HG03103 (cell line): Measurements from ENCODE around the gene SPATA13.

Experiments used
- ATAC-seq: cut with Tn5 transposase; IDR thresholded peaks from one replicate; pipeline ENCODE4 v1.9.1; 2021; ENCODE audit warnings: low read depth; ENCODE audit not compliant: unreplicated experiment

SPATA13 gene

DNA sequence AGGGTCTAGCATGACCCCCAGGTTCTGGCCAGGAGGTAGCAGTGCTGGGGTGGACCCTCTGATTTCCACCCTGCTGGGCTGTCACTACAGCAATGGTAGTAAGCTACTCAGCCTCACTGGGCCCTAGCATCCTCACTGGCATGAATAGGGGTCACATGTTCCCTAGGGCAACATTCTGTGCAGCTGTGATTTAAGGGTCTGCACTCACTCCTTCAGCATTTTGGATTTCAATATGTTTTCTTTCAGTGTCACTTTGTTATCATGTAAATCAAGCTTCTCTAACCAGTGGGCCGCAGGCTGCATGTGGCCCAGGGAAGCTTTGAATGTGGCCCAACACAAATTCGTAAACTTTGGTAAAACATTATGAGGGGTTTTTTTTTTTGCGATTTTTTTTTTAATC lies 57.8 kb downstream of the SPATA13 start:
- ATAC-seq = no peak

DNA sequence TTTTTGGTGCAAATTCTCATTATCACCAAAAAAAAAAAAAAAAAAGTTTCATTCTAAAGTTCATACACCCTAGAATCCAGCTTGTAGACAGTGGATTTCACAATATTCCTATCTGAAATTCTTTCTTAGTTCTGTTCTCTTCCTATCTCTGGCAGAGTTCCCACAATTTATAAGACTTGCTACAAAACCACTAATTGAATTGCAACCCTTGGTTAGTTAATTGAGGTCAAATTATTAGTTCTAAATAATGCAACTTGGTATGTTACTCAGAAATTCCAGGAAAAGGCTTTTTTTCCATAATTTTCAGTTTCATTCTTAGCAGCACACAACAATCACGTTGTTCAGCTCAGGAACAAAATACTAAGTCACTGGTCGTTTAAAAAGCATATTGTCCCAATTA lies 58.5 kb downstream of the SPATA13 start:
- no peak for ATAC-seq

DNA sequence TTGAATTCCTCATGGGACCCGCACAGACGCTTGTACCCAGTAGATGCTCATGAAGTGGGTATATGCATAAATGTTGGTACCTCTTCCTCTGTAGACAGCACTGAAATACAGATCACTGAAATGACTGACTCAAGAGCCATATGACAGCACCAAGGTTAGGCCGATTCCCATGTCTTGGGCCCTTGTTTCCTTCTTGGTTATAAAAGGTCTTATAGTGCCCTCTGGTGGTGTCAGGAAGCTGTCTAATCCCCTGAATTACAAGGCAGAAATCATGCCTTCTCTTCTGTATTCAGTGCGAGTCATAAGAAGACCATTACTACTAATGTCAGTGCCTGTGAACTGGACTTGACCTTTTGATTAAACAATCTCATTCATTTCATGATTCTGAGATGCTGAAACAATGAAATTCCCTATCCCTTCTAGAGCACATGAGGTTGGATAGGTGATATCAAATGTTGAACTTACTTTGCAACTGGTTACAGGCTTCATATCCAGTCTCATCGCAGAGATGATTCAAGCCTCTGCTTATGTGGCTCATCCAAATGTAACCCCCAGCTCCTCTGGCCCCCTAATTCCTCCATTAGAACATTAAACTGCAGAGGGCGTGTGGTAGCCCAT lies 59.7 kb downstream of the SPATA13 start:
- no peak for ATAC-seq

DNA sequence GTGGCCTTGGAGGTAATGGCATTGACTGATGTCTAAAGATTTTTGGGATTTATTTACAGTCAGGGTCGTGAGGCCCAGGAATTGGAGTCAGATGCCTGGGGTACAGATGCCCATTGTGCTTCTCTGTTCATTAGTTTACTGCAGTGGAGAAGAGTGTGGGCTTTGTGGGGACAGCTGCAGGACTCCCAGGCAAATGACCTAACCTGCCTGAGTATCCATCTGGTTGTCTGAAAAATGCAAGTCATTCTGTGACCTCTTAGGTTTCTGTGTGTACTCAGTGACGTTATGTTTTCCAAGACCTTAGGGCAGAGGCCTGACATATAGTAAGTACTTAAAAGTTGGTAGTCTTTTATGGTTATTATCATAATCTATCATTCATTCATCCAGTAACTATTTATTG lies 60.5 kb downstream of the SPATA13 start:
- no peak for ATAC-seq

DNA sequence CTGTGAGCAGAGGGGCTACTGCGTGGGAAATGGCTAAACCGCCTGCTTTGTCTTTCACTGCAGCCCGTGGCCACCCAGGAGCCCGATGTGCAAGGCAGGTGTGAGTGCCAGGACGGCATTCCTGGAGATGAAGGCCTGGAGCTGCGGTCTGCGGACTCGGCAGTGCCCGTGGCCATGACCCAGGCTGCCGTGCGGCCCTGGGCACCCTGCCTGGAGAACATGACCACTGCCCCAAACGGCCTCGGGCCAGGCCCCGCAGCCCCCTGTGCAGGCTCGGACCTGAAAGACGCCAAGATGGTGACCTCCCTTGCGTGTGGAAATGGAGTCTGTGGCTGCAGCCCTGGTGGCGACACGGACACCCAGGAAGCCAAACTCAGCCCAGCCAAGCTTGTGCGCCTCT lies 62.2 kb downstream of the SPATA13 start:
- ATAC-seq = no peak

DNA sequence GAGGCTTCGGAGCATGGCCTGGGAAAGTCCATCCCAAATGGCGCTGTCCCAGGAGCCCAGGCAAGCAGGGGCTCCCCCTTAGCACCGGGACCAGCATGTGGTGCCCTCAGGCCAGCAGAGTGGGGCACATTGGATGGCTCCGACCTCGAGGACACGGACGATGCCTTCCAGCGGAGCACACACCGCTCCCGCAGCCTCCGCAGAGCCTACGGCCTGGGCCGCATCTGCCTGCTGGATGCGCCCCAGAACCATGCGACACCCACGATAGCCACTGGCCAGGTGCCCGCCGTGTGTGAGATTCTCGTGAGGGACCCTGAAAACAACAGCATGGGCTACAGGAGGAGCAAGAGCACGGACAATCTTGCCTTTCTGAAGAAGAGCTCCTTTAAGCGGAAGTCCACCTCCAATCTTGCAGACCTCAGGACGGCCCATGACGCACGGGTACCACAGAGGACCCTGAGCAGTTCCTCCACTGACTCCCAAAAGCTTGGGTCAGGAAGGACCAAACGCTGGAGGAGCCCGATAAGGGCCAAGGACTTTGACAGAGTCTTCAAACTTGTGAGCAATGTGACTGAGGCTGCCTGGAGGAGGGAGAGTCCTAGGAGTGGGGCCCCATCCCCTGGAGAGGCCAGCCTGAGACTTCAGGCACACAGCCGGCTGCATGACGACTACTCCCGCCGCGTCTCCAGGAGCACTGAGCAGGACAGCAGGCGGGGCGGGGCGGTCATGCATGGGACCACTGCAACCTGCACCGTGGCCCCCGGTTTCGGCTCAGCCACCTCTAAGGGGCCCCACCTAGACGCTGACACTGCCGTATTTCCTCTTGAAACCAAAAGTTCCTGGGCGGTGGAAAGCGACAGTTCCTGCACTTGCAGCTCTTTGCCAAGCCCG lies 63.1 kb downstream of the SPATA13 start:
- ATAC-seq = no peak

DNA sequence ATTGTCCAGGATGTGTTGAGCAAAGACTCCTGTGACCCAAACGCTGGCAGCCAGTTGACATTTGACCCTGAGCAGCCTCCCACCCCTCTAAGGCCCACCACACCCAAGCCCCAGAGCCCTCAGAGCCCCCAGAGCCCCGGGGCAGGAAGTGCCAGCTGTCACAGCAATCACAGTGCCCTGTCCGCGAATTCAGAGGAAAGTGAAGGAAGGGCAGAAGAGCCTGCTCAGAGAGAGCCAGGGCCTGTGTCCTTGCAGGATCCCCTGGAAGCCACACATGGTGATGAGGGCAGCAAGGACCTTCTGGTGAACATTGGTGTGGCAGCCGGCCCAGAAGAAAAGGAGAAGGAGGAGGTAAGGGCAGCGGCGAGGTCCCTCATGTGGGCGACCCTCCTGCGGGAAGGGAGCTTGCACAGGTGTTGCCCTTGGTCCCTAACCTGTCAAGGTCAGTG lies 63.7 kb downstream of the SPATA13 start:
- no peak for ATAC-seq

DNA sequence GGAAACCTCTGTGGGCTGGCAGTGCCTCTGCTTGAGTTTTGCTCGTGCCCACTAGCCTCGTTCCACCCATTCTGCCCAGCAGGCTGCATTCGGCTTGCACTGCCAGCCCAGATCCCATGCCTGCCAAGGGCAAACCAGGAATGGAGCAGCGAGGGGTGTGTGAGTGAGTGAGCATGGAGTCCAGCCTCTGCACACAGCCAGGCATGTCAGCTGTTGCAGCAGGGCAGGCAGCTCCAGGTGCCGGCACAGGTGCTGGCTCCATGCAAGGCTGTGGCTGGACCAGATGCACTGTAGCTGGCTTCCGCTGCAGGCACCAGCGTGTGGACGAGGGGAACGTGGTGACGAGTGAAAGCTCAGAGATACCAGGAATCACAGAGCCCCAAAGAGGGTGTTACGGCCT lies 64.5 kb downstream of the SPATA13 start:
- no peak for ATAC-seq

DNA sequence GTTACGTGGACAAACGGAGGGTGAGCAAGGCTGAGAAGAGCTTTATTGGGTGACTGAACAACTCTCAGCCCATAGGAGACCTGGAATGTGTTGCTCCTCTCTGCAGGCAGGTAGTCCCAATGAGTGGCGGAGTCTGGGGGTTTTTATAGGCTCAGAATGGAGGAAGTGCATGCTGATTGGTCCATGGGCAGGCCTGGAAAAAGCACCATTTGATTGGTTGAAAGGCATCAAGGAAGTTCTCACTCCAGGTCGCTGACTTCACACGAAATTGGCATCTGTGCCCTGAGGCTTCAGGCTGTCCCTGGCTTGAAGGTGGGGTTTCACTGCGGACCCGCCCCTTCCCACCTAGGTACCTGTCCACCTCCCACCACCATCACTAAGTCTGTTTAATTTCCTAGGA lies 65.4 kb downstream of the SPATA13 start:
- no peak for ATAC-seq

DNA sequence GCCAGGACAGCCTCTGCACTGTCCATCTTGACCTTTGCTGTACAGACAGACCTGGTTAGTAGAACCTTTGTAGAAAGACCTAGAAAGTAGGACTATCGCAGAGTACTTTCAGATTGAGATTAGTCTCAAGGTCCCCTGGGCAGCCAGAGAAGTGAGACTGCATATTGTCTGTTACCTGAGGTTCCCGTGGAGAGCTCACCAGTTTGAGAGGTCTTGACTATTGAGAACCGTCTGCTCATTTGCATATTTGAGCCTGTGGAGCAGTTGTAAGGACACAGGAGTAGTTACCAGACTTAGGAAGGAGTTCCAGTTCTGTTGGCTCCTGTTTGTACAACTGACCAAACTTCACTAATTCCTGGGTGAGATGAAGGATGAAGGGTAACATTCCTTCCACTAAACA lies 66.2 kb downstream of the SPATA13 start:
- ATAC-seq = no peak

DNA sequence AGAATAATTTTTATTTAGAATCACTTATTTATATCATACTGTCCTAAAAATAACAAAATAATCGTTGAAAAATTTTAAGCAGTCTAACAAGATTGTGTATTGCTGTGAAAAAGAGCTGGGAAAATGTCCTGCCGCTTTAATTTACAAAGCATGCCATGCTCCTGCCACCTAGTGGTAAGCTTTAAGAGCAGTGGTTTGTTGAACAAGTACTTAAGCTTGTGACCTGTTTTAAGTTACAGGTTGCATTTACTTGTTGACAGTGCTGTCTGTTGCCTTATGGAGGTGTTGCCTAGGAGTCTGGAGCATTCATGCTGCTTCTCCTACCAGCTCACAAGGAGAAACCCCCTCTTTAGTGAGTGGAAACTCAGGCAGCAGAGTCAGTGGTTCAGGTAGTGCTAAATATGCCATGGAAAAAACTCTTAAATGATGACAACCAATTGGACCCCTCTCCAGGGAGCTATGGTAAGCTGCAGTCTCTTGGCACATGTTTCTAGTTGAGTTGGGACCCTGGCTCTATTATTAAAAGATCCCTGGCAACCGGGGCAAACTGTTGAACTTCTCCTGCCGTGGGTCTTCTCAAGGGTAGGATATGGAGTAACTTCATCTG lies 68.4 kb downstream of the SPATA13 start:
- ATAC-seq = no peak

DNA sequence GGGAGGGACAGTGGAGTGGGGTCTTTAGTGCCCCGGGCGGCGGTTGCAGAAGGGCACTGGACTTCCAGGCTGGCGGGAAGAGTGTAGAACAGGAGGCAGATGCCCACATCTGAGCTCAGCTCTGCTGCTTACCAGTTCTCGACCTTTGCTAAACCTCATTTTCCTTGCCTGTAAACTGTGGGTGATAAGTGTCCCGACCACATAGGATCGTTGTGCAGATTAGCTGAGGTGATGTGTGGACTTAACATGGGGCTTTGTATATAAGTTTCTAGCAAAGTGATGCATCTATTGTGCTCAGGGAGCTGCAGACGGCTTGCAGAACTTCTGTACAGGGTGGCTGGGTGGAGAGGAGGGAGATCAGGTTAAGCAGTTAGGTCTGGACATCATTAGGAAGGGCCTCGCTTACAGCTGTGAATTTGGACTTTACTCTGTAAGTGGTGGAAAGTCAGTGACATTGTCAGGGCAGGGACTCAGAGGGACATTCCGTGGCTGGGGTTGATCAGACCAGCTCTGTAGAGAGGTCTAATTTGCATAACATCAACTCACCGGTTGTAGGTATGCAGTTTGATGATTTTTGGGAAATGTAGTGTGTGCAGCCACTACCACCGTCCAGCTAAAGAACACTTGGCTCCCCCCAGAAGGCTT lies 70.0 kb downstream of the SPATA13 start:
- no peak for ATAC-seq

DNA sequence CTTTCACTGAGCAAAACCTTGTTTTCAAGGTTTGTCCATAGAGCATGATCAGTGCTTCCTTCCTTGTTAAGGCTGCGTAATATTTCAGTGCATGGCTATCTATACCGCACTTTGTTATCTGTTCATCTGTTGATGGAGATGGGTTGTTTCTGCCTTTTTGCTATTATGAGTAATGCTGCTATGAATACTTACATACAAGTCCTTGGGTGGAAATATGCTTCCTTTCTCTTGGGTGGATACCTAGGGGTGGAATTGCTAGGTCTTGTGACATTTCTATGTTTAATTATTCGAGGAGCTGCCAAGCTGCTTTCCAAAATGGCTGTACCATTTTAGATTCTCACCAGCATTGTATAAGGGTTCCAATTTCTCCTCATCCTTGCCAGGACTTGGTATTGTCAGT lies 70.9 kb downstream of the SPATA13 start:
- no peak for ATAC-seq

DNA sequence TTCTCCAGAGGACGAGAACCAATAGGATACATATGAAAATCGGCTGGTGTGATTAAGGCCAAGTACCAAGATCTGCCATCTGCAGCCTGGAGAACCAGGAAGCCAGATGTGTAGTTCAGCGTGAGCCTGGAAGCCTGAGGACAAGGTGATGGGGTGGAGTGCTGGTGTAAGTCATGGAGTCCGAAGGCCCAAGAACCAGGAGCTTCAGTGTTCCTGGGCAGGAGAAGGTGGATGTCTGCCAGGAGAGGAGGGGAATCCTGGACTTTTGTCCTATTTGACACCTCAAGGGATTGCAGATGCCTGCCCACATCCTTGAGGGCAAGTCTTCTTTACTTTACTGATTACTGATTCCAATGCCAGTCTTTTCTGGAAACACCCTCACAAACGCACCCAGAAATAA lies 71.5 kb downstream of the SPATA13 start:
- no peak for ATAC-seq

DNA sequence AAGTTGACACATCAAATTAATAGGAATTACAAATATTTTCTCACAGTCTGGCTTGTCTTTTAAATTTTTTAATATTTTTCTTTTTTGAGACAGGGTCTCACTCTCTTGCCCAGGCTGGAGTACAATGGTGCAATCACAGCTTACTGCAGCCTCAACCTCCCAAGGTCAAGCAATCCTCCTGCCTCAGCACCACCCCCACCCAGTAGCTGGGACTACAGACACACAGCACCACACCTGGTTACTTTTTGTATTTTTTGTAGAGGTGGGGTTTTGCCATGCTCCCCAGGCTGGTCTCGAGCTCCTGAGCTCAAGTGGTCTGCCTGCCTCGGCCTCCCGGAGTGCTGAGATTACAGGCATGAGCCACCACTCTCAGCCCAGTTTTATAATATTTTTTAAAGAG lies 72.0 kb downstream of the SPATA13 start:
- no peak for ATAC-seq

DNA sequence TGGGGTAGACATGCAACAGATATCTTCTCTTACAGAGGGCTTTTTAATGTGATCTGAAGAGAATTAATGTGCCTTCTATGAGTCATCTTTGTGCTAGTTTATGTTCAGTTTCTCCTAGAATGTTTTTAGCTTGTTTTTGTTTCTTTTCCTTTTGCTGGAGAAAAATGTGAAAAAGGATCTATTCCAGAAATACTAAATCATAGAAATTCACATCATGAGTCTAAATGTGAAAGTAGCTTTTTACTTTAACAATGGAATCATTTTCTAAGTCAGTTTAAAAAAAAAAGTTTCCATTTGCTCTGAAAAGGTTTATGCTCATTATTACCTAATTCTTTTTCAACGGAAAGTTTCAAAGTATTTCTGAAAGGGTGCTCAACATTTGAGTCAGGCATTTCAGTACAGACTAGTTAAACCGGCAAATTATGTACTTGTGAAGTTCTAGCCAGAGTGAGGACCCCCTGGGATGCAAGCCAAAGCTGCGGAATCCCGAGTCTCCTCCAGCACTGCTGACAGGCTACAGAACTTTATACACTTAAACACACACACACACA lies 72.9 kb downstream of the SPATA13 start:
- no peak for ATAC-seq

DNA sequence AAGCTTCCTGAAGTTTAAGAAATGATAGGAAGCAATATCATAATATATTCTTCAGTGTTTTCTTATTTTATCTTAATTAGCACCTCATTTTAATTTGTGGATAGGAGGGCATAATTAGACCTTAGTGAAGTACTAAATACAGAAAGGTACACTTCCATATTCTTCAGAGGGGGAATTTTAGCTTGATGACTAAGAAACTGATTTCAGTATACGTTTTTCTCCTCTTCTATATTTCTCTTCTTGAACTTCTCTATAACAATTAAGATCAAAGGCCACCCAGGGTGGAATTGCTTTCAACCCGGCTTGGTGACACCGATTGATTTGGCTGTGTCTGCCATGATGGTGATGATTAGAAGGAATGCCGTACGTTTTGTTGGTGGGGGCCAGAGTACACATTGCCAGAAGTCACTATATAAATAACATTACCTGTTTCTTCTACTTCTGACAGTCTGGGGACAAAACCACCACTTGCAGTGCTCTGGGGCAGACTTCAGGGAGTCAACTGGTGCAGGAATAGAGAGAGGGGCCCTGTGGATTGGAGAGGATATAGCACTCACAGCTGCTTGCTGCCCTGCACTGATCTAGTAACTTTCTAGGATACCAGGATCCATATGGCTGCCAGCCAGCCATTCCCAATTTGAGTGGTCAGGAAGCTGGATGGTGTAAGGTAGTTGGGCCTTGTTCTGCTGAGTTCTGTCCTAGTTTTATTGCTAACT lies 73.8 kb downstream of the SPATA13 start:
- ATAC-seq = no peak

DNA sequence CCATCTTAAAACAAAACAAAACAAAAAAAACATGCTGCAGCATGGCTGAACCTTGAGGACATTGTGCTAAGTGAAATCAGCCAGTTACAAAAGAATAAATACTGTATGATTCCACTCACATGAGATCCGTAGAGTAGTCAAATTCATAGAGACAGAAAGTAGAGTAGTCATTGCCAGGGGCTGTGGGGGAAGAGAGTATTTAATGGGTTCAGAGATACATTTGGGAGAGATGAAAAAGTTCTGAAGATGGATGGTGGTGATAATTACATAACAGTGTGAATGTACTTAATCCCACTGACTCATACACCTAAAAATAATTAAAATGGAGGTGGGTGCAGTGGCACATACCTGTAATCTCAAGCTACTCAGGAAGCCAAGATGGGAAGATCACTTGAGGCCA lies 76.8 kb downstream of the SPATA13 start:
- no peak for ATAC-seq

DNA sequence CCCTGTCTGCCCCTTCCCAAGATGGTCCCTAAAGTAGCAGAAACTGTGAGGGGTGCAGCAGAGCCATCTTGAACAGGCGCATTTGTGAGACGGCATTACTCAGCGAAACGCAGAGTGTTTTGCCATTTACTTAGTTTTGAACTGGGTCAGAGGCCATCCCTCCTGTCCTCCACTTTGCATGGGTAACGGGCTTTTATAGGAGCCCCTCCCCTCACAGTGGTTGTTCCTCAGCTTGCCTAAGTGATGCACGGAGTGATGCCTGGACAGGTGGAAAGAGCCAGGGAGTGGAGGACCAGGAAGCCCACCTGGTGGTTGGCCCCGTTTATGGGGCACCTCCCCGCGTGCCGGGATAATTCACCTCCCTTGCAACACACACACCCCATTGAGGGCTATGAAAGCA lies 80.8 kb downstream of the SPATA13 start:
- no peak for ATAC-seq

DNA sequence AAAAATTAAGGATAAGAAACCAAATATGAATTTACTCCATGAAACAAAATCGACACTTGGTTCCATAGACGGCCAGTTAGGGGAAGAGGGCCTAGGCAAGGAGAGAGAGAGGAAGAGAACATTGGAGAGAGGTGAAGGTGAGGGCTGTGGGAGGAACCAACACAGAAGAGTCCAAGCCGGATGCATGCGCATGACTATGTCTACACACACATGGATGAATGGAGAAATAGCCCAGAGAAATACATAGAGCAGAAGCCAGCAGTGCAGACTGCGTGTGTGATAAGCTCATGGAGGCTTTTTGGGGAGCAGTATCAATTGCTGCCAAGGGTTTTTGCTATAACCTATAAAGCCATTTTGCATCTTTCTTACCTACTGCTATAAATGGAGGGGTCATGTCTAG lies 81.6 kb downstream of the SPATA13 start:
- no peak for ATAC-seq
